SK-N-SH (cell line): Measurements from ENCODE around the gene PIP5K1C. TPM values are rescaled to one million over a fixed set of nuclear protein-coding genes. Genes with fewer than 3 reads are reported as not detected.

Experiments used
- CTCF ChIA-PET: fragments of 300-600, 350-600 bp; formaldehyde crosslinking; extraction: SDS; loops from one replicate; lab custom pipeline; 2021; lab: Yijun Ruan, JAX
- POLR2A ChIA-PET: fragments of 350-600 bp; sonication (Branson Sonifier 250); formaldehyde crosslinking; extraction: SDS; loops from one replicate; lab custom pipeline; 2020; ENCODE audit warnings: antibody characterized with exemption, inconsistent platforms; lab: Yijun Ruan, JAX
- DNase-seq: peaks from one replicate; pipeline ENCODE4 v3.0.0; 2012
- H2AFZ ChIP-seq: fragments of 200-600 bp; sonication (generic); 2 replicates; pipeline ENCODE4 v1.8.1; 2016; ENCODE audit warnings: antibody characterized with exemption, mild to moderate bottlenecking, low read depth
- H3F3A ChIP-seq: fragments of 200-600 bp; sonication (generic); replicated peaks from 2 replicates; pipeline ENCODE3; 2016; ENCODE audit warnings: antibody characterized with exemption, mild to moderate bottlenecking; ENCODE audit not compliant: insufficient read depth
- H3K27ac ChIP-seq, 2 experiments: fragments of 200-500 bp in 1 of 2; fragments of 200-600 bp in 1 of 2; sonication (Bioruptor generic) in 1 of 2; sonication (generic), shearing (Covaris generic) in 1 of 2; 2 replicates each; pipeline versions ENCODE4 v1.5.1 to v1.6.1; 2014 to 2016; ENCODE audit warnings: low read depth in 2 of 2, inconsistent platforms in 1 of 2, low read length in 1 of 2, mild to moderate bottlenecking in 1 of 2, mixed read lengths in 1 of 2
- H3K27me3 ChIP-seq: fragments of 200-600 bp; sonication (generic), shearing (Covaris generic); 2 replicates; pipeline ENCODE4 v1.6.1; 2016; ENCODE audit warnings: mixed run types; ENCODE audit not compliant: insufficient read depth
- H3K36me3 ChIP-seq, 2 experiments: fragments of 200-500 bp in 1 of 2; fragments of 200-600 bp in 1 of 2; sonication (Bioruptor generic) in 1 of 2; sonication (generic) in 1 of 2; replicated peaks in 1 of 2; 2 replicates each; pipeline versions ENCODE3 to v1.5.1; 2014 to 2016; ENCODE audit warnings: low read length in 1 of 2, mild to moderate bottlenecking in 1 of 2; ENCODE audit not compliant: insufficient read depth in 2 of 2, control insufficient read depth in 1 of 2
- H3K4me1 ChIP-seq, 2 experiments: fragments of 200-500 bp in 1 of 2; fragments of 200-600 bp in 1 of 2; sonication (Bioruptor generic) in 1 of 2; sonication (generic), shearing (Covaris generic) in 1 of 2; 2 replicates each; pipeline versions ENCODE4 v1.5.1 to v1.6.1; 2014 to 2016; ENCODE audit warnings: low read depth in 1 of 2, low read length in 1 of 2, mixed run types in 1 of 2; ENCODE audit not compliant: insufficient read depth in 2 of 2, control insufficient read depth in 1 of 2
- H3K4me2 ChIP-seq: fragments of 200-600 bp; sonication (generic), shearing (Covaris generic); 2 replicates; pipeline ENCODE4 v1.6.1; 2017; ENCODE audit warnings: mixed run types
- H3K4me3 ChIP-seq, 2 experiments: fragments of 200-500 bp in 1 of 2; fragments of 200-600 bp in 1 of 2; sonication (Bioruptor generic) in 1 of 2; sonication (generic), shearing (Covaris generic) in 1 of 2; 2 replicates each; pipeline versions ENCODE4 v1.5.1 to v1.8.1; 2014 to 2016; ENCODE audit warnings: low read depth in 2 of 2, inconsistent platforms in 1 of 2, low read length in 1 of 2, mild to moderate bottlenecking in 1 of 2, mixed read lengths in 1 of 2, moderate library complexity in 1 of 2
- H3K79me2 ChIP-seq: fragments of 200-600 bp; sonication (generic); 2 replicates; pipeline ENCODE4 v1.8.1; 2017; ENCODE audit warnings: mild to moderate bottlenecking; ENCODE audit not compliant: insufficient read depth
- H3K9ac ChIP-seq: fragments of 200-600 bp; sonication (generic); 2 replicates; pipeline ENCODE4 v1.6.1; 2017; ENCODE audit warnings: mixed run types
- H3K9me2 ChIP-seq: fragments of 200-600 bp; sonication (generic); 2 replicates; pipeline ENCODE4 v1.6.1; 2017; ENCODE audit warnings: mixed run types
- H3K9me3 ChIP-seq: fragments of 200-600 bp; sonication (generic); 2 replicates; pipeline ENCODE4 v1.6.1; 2017; ENCODE audit warnings: mixed run types, mild to moderate bottlenecking, moderate library complexity
- H4K20me1 ChIP-seq: fragments of 200-600 bp; sonication (generic); 2 replicates; pipeline ENCODE4 v1.6.1; 2017; ENCODE audit warnings: mild to moderate bottlenecking, mixed run types; ENCODE audit not compliant: insufficient read depth
- ELF1 ChIP-seq: IDR thresholded peaks from 2 replicates; pipeline ENCODE4 v1.4.0; 2012
- EP300 ChIP-seq, 2 experiments: IDR thresholded peaks; 2 replicates each; pipeline versions ENCODE4 v1.4.0 to v1.6.1; 2012; ENCODE audit warnings: borderline replicate concordance in 1 of 2, low read depth in 1 of 2, low read length in 1 of 2
- EZH2phosphoT487 ChIP-seq: fragments of 200-600 bp; sonication (generic); IDR thresholded peaks from 2 replicates; pipeline ENCODE4 v1.6.1; 2017; ENCODE audit warnings: low read depth, mixed run types, mild to moderate bottlenecking, antibody characterized with exemption, moderate library complexity, borderline replicate concordance
- FOSL2 ChIP-seq: IDR thresholded peaks from 2 replicates; pipeline ENCODE4 v1.4.0; 2012; ENCODE audit warnings: low read depth, mild to moderate bottlenecking, moderate library complexity, borderline replicate concordance
- GABPA ChIP-seq: IDR thresholded peaks from 2 replicates; pipeline ENCODE4 v1.4.0; 2012; ENCODE audit warnings: low read depth, mild to moderate bottlenecking
- GATA2 ChIP-seq: sonication (generic); formaldehyde crosslinking; IDR thresholded peaks from 2 replicates; pipeline ENCODE4 v1.5.0; 2020; ENCODE audit warnings: mild to moderate bottlenecking, missing genetic modification reagents
- IRF3 ChIP-seq: fragments of 150-350 bp; IDR thresholded peaks from 2 replicates; pipeline ENCODE4 v1.6.1; 2016; ENCODE audit warnings: mild to moderate bottlenecking, low read depth, low read length
- MXI1 ChIP-seq: IDR thresholded peaks from 2 replicates; pipeline ENCODE4 v1.6.1; 2012; ENCODE audit warnings: mild to moderate bottlenecking, low read depth, low read length, improper control_type of control experiment
- RAD21 ChIP-seq: IDR thresholded peaks from 2 replicates; pipeline ENCODE4 v1.6.1; 2012; ENCODE audit warnings: mild to moderate bottlenecking, low read length
- RCOR1 ChIP-seq: fragments of 150-350 bp; IDR thresholded peaks from 2 replicates; pipeline ENCODE4 v1.6.1; 2017; ENCODE audit warnings: antibody characterized with exemption, low read length
- REST ChIP-seq: IDR thresholded peaks from 2 replicates; pipeline ENCODE4 v1.6.1; 2012; ENCODE audit warnings: mild to moderate bottlenecking, low read depth, low read length, moderate library complexity
- SIN3A ChIP-seq: IDR thresholded peaks from 2 replicates; pipeline ENCODE4 v1.6.1; 2012; ENCODE audit warnings: low read depth, mild to moderate bottlenecking, low read length, moderate library complexity, borderline replicate concordance
- TCF12 ChIP-seq: IDR thresholded peaks from 2 replicates; pipeline ENCODE4 v1.4.0; 2012
- TEAD4 ChIP-seq: IDR thresholded peaks from 2 replicates; pipeline ENCODE4 v1.4.0; 2012; ENCODE audit warnings: mild to moderate bottlenecking, borderline replicate concordance; ENCODE audit not compliant: insufficient read depth
- YY1 ChIP-seq: IDR thresholded peaks from 2 replicates; pipeline ENCODE4 v1.4.0; 2012; ENCODE audit warnings: low read depth, mild to moderate bottlenecking
- ZBTB33 ChIP-seq: IDR thresholded peaks from 2 replicates; pipeline ENCODE4 v1.4.0; 2012; ENCODE audit warnings: low read depth, borderline replicate concordance
- WGBS: methylation state at CpG from one replicate; pipeline ENCODE4 v1.1.6; 2017; ENCODE audit warnings: low lambda C conversion rate; 5-methylcytosine and 5-hydroxymethylcytosine counted together
- polyA plus RNA-seq, 3 experiments: library from polyadenylated mRNA; depleted of rRNA; stranded (reverse); fragments of >200 nt; gene quantifications; 2 replicates each; pipeline ENCODE4 v1.2.3, GENCODE V29; 2012

Gene PIP5K1C
- polyA plus RNA-seq, 1 of the 3 experiments (the other 2 are of a cell fraction), result 12.3 TPM

- TF ChIP-seq REST (no peak), MXI1 (no peak), EZH2phosphoT487 (no peak), EP300 (IDR thresholded peaks at IDR 0.05; ENCODE audit: borderline replicate concordance in 1 of 2, low read depth in 1 of 2, low read length in 1 of 2) (no peak), ELF1 (no peak), YY1 (no peak), SIN3A (no peak), TEAD4 (no peak)
Observed at GRCh38 chr19:3643674-3644313, 56.5 kb downstream of the PIP5K1C start (continued).

GRCh38 chr19:3642987-3643673, 57.1 kb downstream of the PIP5K1C start:
- TF ChIP-seq IRF3, result no peak
- TF ChIP-seq RAD21, result no peak
- TF ChIP-seq TCF12, result no peak
- no peak for TF ChIP-seq GATA2 (CRISPR knock-in tag)
- no peak for TF ChIP-seq RCOR1
- no peak for TF ChIP-seq GABPA
- TF ChIP-seq ZBTB33, result no peak
- TF ChIP-seq FOSL2, result no peak
- TF ChIP-seq ELF1, result no peak
- TF ChIP-seq SIN3A, result no peak
- no peaks in the 10 kb centered on the region for H3K9me3 ChIP-seq
- no peaks in the 10 kb centered on the region for H3K4me1 ChIP-seq
- H3F3A ChIP-seq, result no peaks in the 10 kb centered on the region
- H3K9me2 ChIP-seq, result no peaks in the 10 kb centered on the region
- H2AFZ ChIP-seq, result no peak overlapping the region
- DNase-seq, result peak; percentile 78
- no peaks in the 10 kb centered on the region for H3K27me3 ChIP-seq
- peaks cover 0 to 18% of the 10 kb centered on the region in 2 experiments for H3K36me3 ChIP-seq
- no peak overlapping the region for H3K4me2 ChIP-seq
- H4K20me1 ChIP-seq, result no peaks in the 10 kb centered on the region
- ChIA-PET POLR2A (no interaction called here), CTCF (interaction anchor here (0.6 to 1.3 kb wide), 4 partner anchors 10 to 657 kb away, joined by 3 to 4 read pairs (median 4); no protein-coding TSS in a partner anchor)
- 91% methylated on average over 33 of the region's 36 CpGs for WGBS
- H3K79me2 ChIP-seq, result no peaks in the 10 kb centered on the region
- H3K27ac ChIP-seq, result no peak overlapping the region
- H3K9ac ChIP-seq, result no peak overlapping the region
- no peak overlapping the region for H3K4me3 ChIP-seq
